G401 (cell line): Measurements from ENCODE around the gene SGO1. TPM values are rescaled to one million over a fixed set of nuclear protein-coding genes. Genes with fewer than 3 reads are reported as not detected.

Experiments
- DNase-seq: peaks from one replicate; pipeline ENCODE4 v3.0.0-alpha.2; 2015; ENCODE audit warnings: low spot score
- in situ Hi-C: cut with HindIII; loops from 2 replicates; pipeline ENCODE4 v1.10.0; 2016; ENCODE audit warnings: low sequenced_read_pairs, mixed read lengths
- total RNA-seq: library from RNA; depleted of rRNA; stranded (reverse); fragments of >200 nt; shearing (Covaris generic); gene quantifications from 2 replicates; pipeline ENCODE4 v1.2.3, GENCODE V29; 2014

Gene SGO1
- total RNA-seq, 1 experiment from 2014 or later: 21.1 TPM

GRCh38 chr3:20173844-20174410, 12.1 kb downstream of the SGO1 start:
- in situ Hi-C loops: no loop called here
- DNase-seq: peak; percentile 56

GRCh38 chr3:20161714-20162113, 24.3 kb downstream of the SGO1 start:
- in situ Hi-C loops: no loop called here
- no peak for DNase-seq

- DNase-seq: no peak
- in situ Hi-C loops: no loop called here
Measured at GRCh38 chr3:20160230-20160629, 25.8 kb downstream of the SGO1 start.

- DNase-seq: no peak
- in situ Hi-C loops: no loop called here
Measured at GRCh38 chr3:20154928-20155327, 31.1 kb downstream of the SGO1 start.

- DNase-seq: no peak
- in situ Hi-C loops: no loop called here
Measured at GRCh38 chr3:20154078-20154477, 31.9 kb downstream of the SGO1 start.

- no peak for DNase-seq
- in situ Hi-C loops: no loop called here
Measured at GRCh38 chr3:20148466-20148865, 37.5 kb downstream of the SGO1 start.

GRCh38 chr3:20147361-20147760, 38.6 kb downstream of the SGO1 start:
- in situ Hi-C loops: no loop called here

GRCh38 chr3:20146301-20146700, 39.7 kb downstream of the SGO1 start:
- in situ Hi-C loops: no loop called here
- DNase-seq: no peak

More at GRCh38 chr3:20147361-20147760, 38.6 kb downstream of the SGO1 start:
- DNase-seq: no peak

- DNase-seq: no peak
- in situ Hi-C loops: no loop called here
Measured at GRCh38 chr3:20145874-20146273, 40.1 kb downstream of the SGO1 start.

- in situ Hi-C loops: no loop called here
- DNase-seq: no peak
Measured at GRCh38 chr3:20143519-20143918, 42.5 kb downstream of the SGO1 start.

GRCh38 chr3:20142517-20142916, 43.5 kb downstream of the SGO1 start:
- in situ Hi-C loops: no loop called here
- DNase-seq: no peak

GRCh38 chr3:20141851-20142250, 44.2 kb downstream of the SGO1 start:
- in situ Hi-C loops: no loop called here
- peak; percentile 97 for DNase-seq

GRCh38 chr3:20141316-20141715, 44.7 kb downstream of the SGO1 start:
- in situ Hi-C loops: no loop called here
- no peak for DNase-seq

GRCh38 chr3:20140881-20141280, 45.1 kb downstream of the SGO1 start:
- in situ Hi-C loops: no loop called here
- DNase-seq: no peak

- no peak for DNase-seq
- in situ Hi-C loops: no loop called here
Measured at GRCh38 chr3:20137647-20138046, 48.4 kb downstream of the SGO1 start.

- in situ Hi-C loops: no loop called here
- DNase-seq: no peak
Measured at GRCh38 chr3:20136231-20136630, 49.8 kb downstream of the SGO1 start.

- no peak for DNase-seq
- in situ Hi-C loops: no loop called here
Measured at GRCh38 chr3:20130106-20130505, 55.9 kb downstream of the SGO1 start.

- in situ Hi-C loops: no loop called here
- DNase-seq: no peak
Measured at GRCh38 chr3:20128358-20128757, 57.6 kb downstream of the SGO1 start.

GRCh38 chr3:20125897-20126296, 60.1 kb downstream of the SGO1 start:
- in situ Hi-C loops: no loop called here
- DNase-seq: no peak

GRCh38 chr3:20125289-20125688, 60.7 kb downstream of the SGO1 start:
- in situ Hi-C loops: no loop called here
- DNase-seq: no peak

- DNase-seq: no peak
- in situ Hi-C loops: no loop called here
Measured at GRCh38 chr3:20123131-20123652, 62.8 kb downstream of the SGO1 start.
